ACHN (cell line): ENCODE results near the gene NXN.
A peak's percentile ranks its signal among the peaks of the same experiment; 100 is the strongest.
"Not testable (repeated sequence)": the region's sequence is repeated elsewhere in the genome, so short reads cannot be mapped to it uniquely, and the experiment has no call there.

ENCODE experiments used
- DNase-seq: peaks from one replicate; pipeline ENCODE4 v3.0.0-alpha.2; 2015
- in situ Hi-C: cut with HindIII; loops from 2 replicates; pipeline ENCODE4 v1.10.0; 2017; ENCODE audit warnings: low sequenced_read_pairs, low pct_ligation_motif_present, low pct_unique_long_range_greater_than_20kb

Gene NXN

GRCh38 chr17:802481-802880, 177.1 kb downstream of the NXN start:
- in situ Hi-C loops: no loop called here
- no peak for DNase-seq

GRCh38 chr17:801660-802059, 177.9 kb downstream of the NXN start:
- in situ Hi-C loops: no loop called here
- no peak for DNase-seq

GRCh38 chr17:800446-801242, 178.9 kb downstream of the NXN start:
- in situ Hi-C loops: no loop called here
- no peak for DNase-seq

- DNase-seq: no peak
- in situ Hi-C loops: loop anchor here (25.0 kb wide), 1 partner anchor 188 kb away; the partner anchor contains the start of genes NXN and TIMM22
These were observed 180.3 kb downstream of the NXN start for GRCh38 chr17:799261-799660.

GRCh38 chr17:798246-798645, 181.3 kb downstream of the NXN start:
- DNase-seq: no peak
- in situ Hi-C loops: loop anchor here (25.0 kb wide), 1 partner anchor 189 kb away; the partner anchor contains the start of genes NXN and TIMM22

- in situ Hi-C loops: loop anchor here (25.0 kb wide), 1 partner anchor 190 kb away; the partner anchor contains the start of genes NXN and TIMM22
- no peak for DNase-seq
These were observed 182.2 kb downstream of the NXN start for GRCh38 chr17:797236-797840.

- in situ Hi-C loops: loop anchor here (25.0 kb wide), 1 partner anchor 191 kb away; the partner anchor contains the start of genes NXN and TIMM22
- no peak for DNase-seq
These were observed 183.0 kb downstream of the NXN start for GRCh38 chr17:796609-797008.

GRCh38 chr17:795721-796120, 183.9 kb downstream of the NXN start:
- in situ Hi-C loops: loop anchor here (25.0 kb wide), 1 partner anchor 192 kb away; the partner anchor contains the start of genes NXN and TIMM22
- no peak for DNase-seq

GRCh38 chr17:795276-795675, 184.3 kb downstream of the NXN start:
- in situ Hi-C loops: loop anchor here (25.0 kb wide), 1 partner anchor 192 kb away; the partner anchor contains the start of genes NXN and TIMM22
- no peak for DNase-seq

- in situ Hi-C loops: loop anchor here (25.0 kb wide), 1 partner anchor 192 kb away; the partner anchor contains the start of genes NXN and TIMM22
- peak; percentile 80 for DNase-seq
These were observed 184.7 kb downstream of the NXN start for GRCh38 chr17:794876-795275.

- DNase-seq: peak; percentile 19
- in situ Hi-C loops: loop anchor here (25.0 kb wide), 1 partner anchor 195 kb away; the partner anchor contains the start of genes NXN and TIMM22
These were observed 187.3 kb downstream of the NXN start for GRCh38 chr17:792277-792676.

- no peak for DNase-seq
- in situ Hi-C loops: loop anchor here (25.0 kb wide), 1 partner anchor 195 kb away; the partner anchor contains the start of genes NXN and TIMM22
These were observed 187.7 kb downstream of the NXN start for GRCh38 chr17:791829-792228.

- in situ Hi-C loops: loop anchor here (25.0 kb wide), 1 partner anchor 196 kb away; the partner anchor contains the start of genes NXN and TIMM22
- DNase-seq: not testable (repeated sequence)
These were observed 188.7 kb downstream of the NXN start for GRCh38 chr17:790874-791247.

GRCh38 chr17:789931-790873, 189.4 kb downstream of the NXN start:
- DNase-seq: not testable (repeated sequence)
- in situ Hi-C loops: loop anchor here (25.0 kb wide), 1 partner anchor 197 kb away; the partner anchor contains the start of genes NXN and TIMM22

GRCh38 chr17:789160-789840, 190.3 kb downstream of the NXN start:
- in situ Hi-C loops: loop anchor here (25.0 kb wide), 1 partner anchor 198 kb away; the partner anchor contains the start of genes NXN and TIMM22
- no peak for DNase-seq

GRCh38 chr17:788551-788950, 191.0 kb downstream of the NXN start:
- in situ Hi-C loops: loop anchor here (25.0 kb wide), 1 partner anchor 199 kb away; the partner anchor contains the start of genes NXN and TIMM22
- no peak for DNase-seq

- DNase-seq: no peak
- in situ Hi-C loops: loop anchor here (25.0 kb wide), 1 partner anchor 200 kb away; the partner anchor contains the start of genes NXN and TIMM22
These were observed 191.8 kb downstream of the NXN start for GRCh38 chr17:787641-788221.
